IPS-NIHi7 (cell line): ENCODE measurements around the gene PALM.

ENCODE experiments used
- DNase-seq: peaks from one replicate; pipeline ENCODE4 v3.0.0; 2012; ENCODE audit warnings: mixed read lengths; ENCODE audit errors: extremely low spot score

Gene PALM

GRCh38 chr19:782185-782877, 73.6 kb downstream of the PALM start:
- peak; percentile 69 for DNase-seq

- DNase-seq, result no peak
Measured at GRCh38 chr19:782878-783668, 74.3 kb downstream of the PALM start.

- DNase-seq, result no peak
Measured at GRCh38 chr19:784541-784940, 75.8 kb downstream of the PALM start.

GRCh38 chr19:787536-787935, 78.8 kb downstream of the PALM start:
- DNase-seq, result no peak

- no peak for DNase-seq
Measured at GRCh38 chr19:788686-788982, 79.9 kb downstream of the PALM start.

- DNase-seq, result no peak
Measured at GRCh38 chr19:788983-789700, 80.4 kb downstream of the PALM start.

GRCh38 chr19:789701-790060, 80.9 kb downstream of the PALM start:
- DNase-seq, result no peak

- no peak for DNase-seq
Measured at GRCh38 chr19:791007-791566, 82.4 kb downstream of the PALM start.

- no peak for DNase-seq
Measured at GRCh38 chr19:791567-792305, 83.0 kb downstream of the PALM start.

- no peak for DNase-seq
Measured at GRCh38 chr19:792306-792885, 83.7 kb downstream of the PALM start.

GRCh38 chr19:793806-794205, 85.1 kb downstream of the PALM start:
- no peak for DNase-seq

GRCh38 chr19:795073-795611, 86.4 kb downstream of the PALM start:
- DNase-seq, result no peak

- no peak for DNase-seq
Measured at GRCh38 chr19:795691-796581, 87.2 kb downstream of the PALM start.

- peak; percentile 97 for DNase-seq
Measured at GRCh38 chr19:796692-797527, 88.2 kb downstream of the PALM start, which contains the start of gene PTBP1. Gene PTBP1 (plus strand): TSS chr19:797452. CDS start chr19:797498, 46 bp downstream.
